Epithelial cell of proximal tubule (primary cell): ENCODE data around the gene SLITRK2. TPM values are rescaled to one million over a fixed set of nuclear protein-coding genes. Genes with fewer than 3 reads are reported as not detected.

Experiments used
- DNase-seq: peaks from one replicate; pipeline ENCODE4 v3.0.0-alpha.2; 2011; ENCODE audit warnings: low read depth
- H3K4me3 ChIP-seq: 2 replicates; pipeline ENCODE4 v1.5.1; 2011; ENCODE audit warnings: low read depth, mild to moderate bottlenecking, low read length
- total RNA-seq: library from RNA; depleted of rRNA; stranded (reverse); fragments of >200 nt; gene quantifications from 2 replicates; pipeline ENCODE4 v1.2.3, GENCODE V29; 2015
- TF ChIP-seq, protein P1 (sequence below): conservative IDR thresholded peaks from 2 replicates; pipeline ENCODE4 v1.5.1; 2012; ENCODE audit warnings: low read depth, mild to moderate bottlenecking, low read length

Gene SLITRK2
- total RNA-seq, 1 donor from 2014 or later = not detected

DNA sequence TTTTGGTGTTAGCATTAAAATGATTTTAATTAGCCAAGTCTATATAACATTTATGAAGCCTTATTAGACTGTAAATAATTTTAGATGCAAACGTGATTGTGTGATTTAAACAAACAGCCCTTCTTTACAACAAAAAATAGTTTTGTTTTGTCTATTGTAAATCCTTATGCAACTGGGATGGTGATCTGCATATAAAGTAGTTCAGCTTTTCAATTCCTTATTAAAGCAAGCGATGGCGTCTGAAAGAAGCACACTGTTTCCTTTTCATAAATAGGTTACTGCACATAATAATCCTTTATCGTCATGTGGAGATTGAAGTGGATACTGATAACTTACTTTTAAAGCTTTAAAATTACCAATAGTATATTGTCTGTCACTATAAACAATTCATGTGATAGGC is 8.8 kb downstream of the SLITRK2 start:
- no peak overlapping the region for H3K4me3 ChIP-seq
- TF ChIP-seq, protein P1, sequence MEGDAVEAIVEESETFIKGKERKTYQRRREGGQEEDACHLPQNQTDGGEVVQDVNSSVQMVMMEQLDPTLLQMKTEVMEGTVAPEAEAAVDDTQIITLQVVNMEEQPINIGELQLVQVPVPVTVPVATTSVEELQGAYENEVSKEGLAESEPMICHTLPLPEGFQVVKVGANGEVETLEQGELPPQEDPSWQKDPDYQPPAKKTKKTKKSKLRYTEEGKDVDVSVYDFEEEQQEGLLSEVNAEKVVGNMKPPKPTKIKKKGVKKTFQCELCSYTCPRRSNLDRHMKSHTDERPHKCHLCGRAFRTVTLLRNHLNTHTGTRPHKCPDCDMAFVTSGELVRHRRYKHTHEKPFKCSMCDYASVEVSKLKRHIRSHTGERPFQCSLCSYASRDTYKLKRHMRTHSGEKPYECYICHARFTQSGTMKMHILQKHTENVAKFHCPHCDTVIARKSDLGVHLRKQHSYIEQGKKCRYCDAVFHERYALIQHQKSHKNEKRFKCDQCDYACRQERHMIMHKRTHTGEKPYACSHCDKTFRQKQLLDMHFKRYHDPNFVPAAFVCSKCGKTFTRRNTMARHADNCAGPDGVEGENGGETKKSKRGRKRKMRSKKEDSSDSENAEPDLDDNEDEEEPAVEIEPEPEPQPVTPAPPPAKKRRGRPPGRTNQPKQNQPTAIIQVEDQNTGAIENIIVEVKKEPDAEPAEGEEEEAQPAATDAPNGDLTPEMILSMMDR = no peak
- no peak for DNase-seq

DNA sequence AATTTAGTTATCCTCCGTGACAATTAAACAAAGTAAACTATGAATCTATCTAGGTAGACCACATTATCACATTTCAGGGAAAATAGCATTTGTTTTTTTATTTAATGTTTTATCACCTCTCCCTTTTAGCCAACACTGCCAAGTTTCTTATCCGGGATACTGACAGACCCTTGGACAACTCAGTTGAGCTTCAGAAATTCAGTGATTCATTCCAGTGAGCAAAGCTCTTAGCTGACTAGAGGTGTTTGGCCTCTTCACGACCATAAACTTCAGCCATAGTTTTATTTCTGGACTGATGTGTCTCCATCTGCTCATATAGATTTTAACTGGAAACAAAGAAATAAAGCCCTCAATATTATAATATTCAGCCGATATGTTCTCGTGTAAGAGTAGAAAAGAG is 15.2 kb downstream of the SLITRK2 start:
- TF ChIP-seq, protein P1 = no peak
- no peak for DNase-seq
- H3K4me3 ChIP-seq = no peak overlapping the region

DNA sequence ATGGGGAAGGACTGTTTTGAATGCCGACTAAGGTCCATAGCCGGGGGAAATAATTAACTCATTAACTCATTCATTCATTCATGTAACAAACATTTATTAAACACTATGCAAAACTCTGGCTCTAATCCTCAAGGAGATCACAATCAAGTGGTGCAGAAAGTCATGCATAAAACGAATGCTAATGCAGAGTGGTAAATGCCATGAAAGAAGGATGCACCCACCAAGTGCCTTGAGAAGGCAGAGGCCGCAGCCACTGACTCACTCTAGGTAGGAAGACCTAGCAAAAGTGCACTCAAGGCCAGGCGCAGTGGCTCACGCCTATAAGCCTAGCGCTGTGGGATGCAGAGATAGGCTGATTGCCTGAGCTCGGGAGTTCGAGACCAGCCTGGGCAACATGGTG is 22.9 kb downstream of the SLITRK2 start:
- no peak overlapping the region for H3K4me3 ChIP-seq
- DNase-seq = no peak
- TF ChIP-seq, protein P1 = no peak

DNA sequence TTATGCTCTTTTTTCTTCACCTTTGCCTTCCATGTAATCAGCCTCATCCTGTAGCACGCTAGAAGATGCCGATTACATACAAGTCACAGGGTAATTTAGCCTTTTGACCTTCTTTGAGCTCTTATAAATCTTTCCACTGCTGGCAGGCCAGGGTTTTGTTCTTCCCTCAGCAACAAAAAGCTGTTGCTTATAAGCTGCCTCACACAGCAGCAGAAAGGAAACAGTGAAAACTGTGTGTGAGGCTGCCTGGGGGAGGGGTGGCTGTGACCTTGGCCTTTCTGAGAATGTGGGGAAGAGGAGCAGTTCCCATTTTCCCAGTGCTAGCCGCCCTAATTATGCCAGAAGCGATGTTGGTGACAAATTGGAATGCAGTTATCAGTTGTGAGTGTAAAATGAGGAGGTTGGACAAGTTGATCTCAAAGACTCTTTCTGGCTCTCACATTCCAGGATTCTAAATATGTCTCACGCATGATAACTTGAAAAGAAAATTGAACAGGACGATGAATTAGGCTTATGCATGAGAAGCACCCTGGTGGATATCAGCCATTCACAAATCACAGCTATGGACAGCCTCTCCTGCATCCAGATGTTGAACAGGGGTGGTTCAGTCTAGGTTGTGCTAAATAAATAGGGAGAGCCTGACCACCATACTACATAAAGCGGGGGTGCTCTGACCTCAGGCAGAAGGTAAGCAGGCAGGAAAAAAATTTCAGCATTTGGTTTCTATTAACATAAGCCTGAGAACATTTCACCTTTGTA is 25.7 kb downstream of the SLITRK2 start:
- H3K4me3 ChIP-seq = no peak overlapping the region
- TF ChIP-seq, protein P1 = no peak
- DNase-seq = no peak

DNA sequence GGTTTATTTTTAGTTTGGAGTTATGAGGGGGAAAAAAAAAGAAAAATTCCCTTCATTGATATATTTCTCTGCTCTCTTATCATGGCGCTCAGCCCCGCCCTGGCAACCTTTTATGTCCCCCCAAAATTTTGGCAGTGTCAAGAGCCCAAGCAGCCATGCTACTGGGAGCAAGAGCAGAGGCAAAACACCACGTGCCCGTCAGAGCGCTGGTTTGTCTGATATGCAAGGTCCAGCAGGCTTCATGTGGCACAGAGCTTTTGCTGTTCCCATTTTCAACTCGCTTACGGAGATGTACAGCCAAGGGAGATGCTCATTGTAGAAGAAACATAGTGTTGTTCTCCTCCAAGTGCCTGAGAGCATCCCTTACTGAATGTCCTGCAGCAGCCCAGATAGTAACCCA is 27.3 kb downstream of the SLITRK2 start:
- TF ChIP-seq, protein P1 = no peak
- no peak overlapping the region for H3K4me3 ChIP-seq
- DNase-seq = no peak

DNA sequence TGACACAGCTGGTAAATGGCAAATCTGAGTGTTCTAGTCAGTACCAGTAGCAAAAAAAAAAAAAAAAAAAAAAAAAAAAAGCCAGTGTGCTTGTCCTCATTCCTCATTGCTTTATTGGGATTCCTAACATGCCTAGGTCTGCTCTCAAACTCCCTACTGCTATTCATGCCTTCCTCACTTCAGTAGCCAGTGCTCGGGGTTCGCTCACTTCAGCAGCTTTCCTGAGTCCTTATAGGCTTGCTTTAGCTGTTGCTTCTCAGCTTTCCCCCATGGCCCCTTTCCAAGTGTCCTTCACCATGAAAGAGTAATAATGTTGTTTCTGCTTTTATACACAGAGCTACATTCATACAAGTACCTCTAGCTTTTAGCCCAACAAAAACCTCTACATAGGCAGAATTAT is 30.8 kb downstream of the SLITRK2 start:
- TF ChIP-seq, protein P1 = no peak
- no peak for DNase-seq

DNA sequence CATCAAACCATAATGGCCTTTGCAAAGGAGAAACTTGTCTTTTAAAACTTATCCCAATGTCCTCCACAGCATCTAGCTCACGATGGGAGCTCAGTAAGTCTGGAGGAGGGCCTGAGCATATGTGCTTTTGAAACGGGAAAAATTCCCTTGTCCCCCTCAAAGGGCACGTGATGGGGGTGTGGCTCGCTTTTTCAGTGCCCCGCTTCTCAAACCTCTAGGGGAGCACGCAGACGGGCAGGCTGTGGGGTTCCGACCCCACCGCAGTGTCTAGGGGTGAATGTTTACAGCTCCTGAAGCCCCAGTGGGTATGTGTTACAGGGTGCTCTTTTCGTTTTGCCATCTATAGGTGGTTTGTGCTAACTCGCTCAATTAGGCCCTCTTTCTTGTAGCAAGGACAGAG is 31.2 kb downstream of the SLITRK2 start:
- TF ChIP-seq, protein P1 = no peak
- DNase-seq = no peak
- H3K4me3 ChIP-seq = no peak overlapping the region

More for the DNA sequence above, 30.8 kb downstream of the SLITRK2 start:
- no peak overlapping the region for H3K4me3 ChIP-seq
